Muscle layer of duodenum (tissue), 2 donors: ENCODE results near the gene FSTL1.

Experiments
- H3K27ac ChIP-seq: one replicate; pipeline ENCODE4 v1.7.0; 2013; ENCODE audit warnings: mild to moderate bottlenecking, low read length
- H3K27me3 ChIP-seq: one replicate; pipeline ENCODE4 v1.7.0; 2013; ENCODE audit warnings: low read depth, mild to moderate bottlenecking, control low read depth, low read length
- H3K36me3 ChIP-seq, 2 donors: one replicate each; pipeline ENCODE4 v1.7.0; 2013; ENCODE audit warnings: low read length in 2 of 2, control low read depth in 1 of 2, mild to moderate bottlenecking in 1 of 2; ENCODE audit not compliant: insufficient read depth in 2 of 2, control insufficient read depth in 1 of 2
- H3K4me1 ChIP-seq, 2 donors: one replicate each; pipeline ENCODE4 v1.7.0; 2013; ENCODE audit warnings: low read length in 2 of 2, mild to moderate bottlenecking in 2 of 2, control low read depth in 1 of 2, moderate library complexity in 1 of 2; ENCODE audit not compliant: insufficient read depth in 2 of 2, control insufficient read depth in 1 of 2
- H3K4me3 ChIP-seq, 2 donors: one replicate each; pipeline ENCODE4 v1.7.0; 2013; ENCODE audit warnings: low read length in 2 of 2, low read depth in 1 of 2, mild to moderate bottlenecking in 1 of 2
- H3K9me3 ChIP-seq, 2 donors: one replicate each; pipeline ENCODE4 v1.7.0; 2013; ENCODE audit warnings: low read length in 2 of 2, control low read depth in 1 of 2, mild to moderate bottlenecking in 1 of 2; ENCODE audit not compliant: control insufficient read depth in 1 of 2
- donor health status: healthy.

FSTL1 gene

GRCh38 chr3:120349855-120350125, 101.0 kb downstream of the FSTL1 start:
- Histone ChIP-seq H3K4me1 (peaks cover 9 to 19% of the 10 kb centered on the region in 2 donors), H3K27me3 (no peaks in the 10 kb centered on the region), H3K4me3 (peak overlapping the region; percentile 86 to 92), H3K27ac (peak overlapping the region; percentile 83), H3K9me3 (no peaks in the 10 kb centered on the region), H3K36me3 (no peaks in the 10 kb centered on the region)

GRCh38 chr3:120348991-120349854, 101.6 kb downstream of the FSTL1 start, which contains the start of gene LRRC58:
TSS of gene LRRC58 (minus strand) at chr3:120349354. CDS start at chr3:120349243, 111 bp downstream.
- Histone ChIP-seq H3K4me3 (peak within 1 kb of the TSS; percentile 86 to 92), H3K4me1 (peaks cover 9 to 19% of the 10 kb centered on the region in 2 donors), H3K9me3 (no peaks in the 10 kb centered on the region), H3K27ac (peak within 1 kb of the TSS; percentile 83), H3K27me3 (no peaks in the 10 kb centered on the region), H3K36me3 (no peaks in the 10 kb centered on the region)

- Histone ChIP-seq H3K36me3 (no peaks in the 10 kb centered on the region), H3K27me3 (no peaks in the 10 kb centered on the region), H3K4me3 (peak overlapping the region; percentile 86 to 92), H3K4me1 (peaks cover 9 to 19% of the 10 kb centered on the region in 2 donors), H3K27ac (peak overlapping the region; percentile 80), H3K9me3 (no peaks in the 10 kb centered on the region)
Measured at GRCh38 chr3:120348065-120348990, 102.5 kb downstream of the FSTL1 start.

GRCh38 chr3:120344349-120344748, 106.4 kb downstream of the FSTL1 start:
- Histone ChIP-seq H3K4me1 (peaks cover 9 to 19% of the 10 kb centered on the region in 2 donors), H3K27ac (no peak overlapping the region), H3K4me3 (no peak overlapping the region), H3K27me3 (no peaks in the 10 kb centered on the region), H3K36me3 (peaks cover 0 to 6% of the 10 kb centered on the region in 2 donors), H3K9me3 (no peaks in the 10 kb centered on the region)
